BE2C (cell line): Measurements from ENCODE around the gene MELK. TPM values are rescaled to one million over a fixed set of nuclear protein-coding genes. Genes with fewer than 3 reads are reported as not detected.
A peak's percentile ranks its signal among the peaks of the same experiment; 100 is the strongest.
"Not testable (repeated sequence)": the region's sequence is repeated elsewhere in the genome, so short reads cannot be mapped to it uniquely, and the experiment has no call there.

ENCODE experiments used
- DNase-seq: peaks from one replicate; pipeline ENCODE4 v3.0.0-alpha.2; 2020
- H3K27me3 ChIP-seq: fragments of 250-450 bp; sonication (Bioruptor Pico); 2 replicates; pipeline ENCODE4 v1.5.1; 2020; ENCODE audit warnings: mild to moderate bottlenecking
- H3K36me3 ChIP-seq: fragments of 250-450 bp; sonication (Bioruptor Pico); 2 replicates; pipeline ENCODE4 v1.5.1; 2020; ENCODE audit warnings: mild to moderate bottlenecking
- H3K4me1 ChIP-seq: fragments of 250-450 bp; sonication (Bioruptor Pico); 2 replicates; pipeline ENCODE4 v1.5.1; 2020
- H3K4me3 ChIP-seq: 2 replicates; pipeline ENCODE4 v1.5.1; 2011; ENCODE audit warnings: low read depth, low read length
- H3K9me3 ChIP-seq: fragments of 250-450 bp; sonication (Bioruptor Pico); 2 replicates; pipeline ENCODE4 v1.5.1; 2020
- CTCF ChIP-seq: IDR thresholded peaks from 2 replicates; pipeline ENCODE4 v1.5.1; 2012; ENCODE audit warnings: mild to moderate bottlenecking, low read depth, low read length
- polyA plus RNA-seq: library from polyadenylated mRNA; unstranded; fragments of >200 nt; gene quantifications from one replicate; pipeline ENCODE4 v1.2.1, GENCODE V29; 2012; ENCODE audit warnings: low read depth, missing spikeins; ENCODE audit not compliant: insufficient read length, insufficient read depth

Gene MELK
- 3.2 TPM for polyA plus RNA-seq

- peak within 1 kb of the TSS; percentile 100 for H3K4me3 ChIP-seq
- H3K4me1 ChIP-seq = no peaks in the 10 kb centered on the region
- H3K36me3 ChIP-seq = no peaks in the 10 kb centered on the region
- no peaks in the 10 kb centered on the region for H3K9me3 ChIP-seq
- H3K27me3 ChIP-seq = no peaks in the 10 kb centered on the region
- peak; percentile 93 for DNase-seq
- no peak for TF ChIP-seq CTCF
These were observed at the start of gene MELK for GRCh38 chr9:36572515-36573418. TSS of gene MELK (plus strand) at chr9:36572895. CDS start at chr9:36581682, 8,787 bp downstream.

- Histone ChIP-seq H3K4me3 (no peak overlapping the region), H3K27me3 (no peaks in the 10 kb centered on the region), H3K9me3 (no peaks in the 10 kb centered on the region), H3K36me3 (no peaks in the 10 kb centered on the region), H3K4me1 (no peaks in the 10 kb centered on the region)
- no peak for DNase-seq
- TF ChIP-seq CTCF = no peak
These were observed 42.5 kb upstream of the MELK start for GRCh38 chr9:36530224-36530623.

GRCh38 chr9:36532353-36532752 lies 40.3 kb upstream of the MELK start:
- Histone ChIP-seq H3K27me3 (no peaks in the 10 kb centered on the region), H3K36me3 (no peaks in the 10 kb centered on the region), H3K9me3 (no peaks in the 10 kb centered on the region), H3K4me1 (no peaks in the 10 kb centered on the region), H3K4me3 (no peak overlapping the region)
- TF ChIP-seq CTCF = no peak
- no peak for DNase-seq

- not testable (repeated sequence) for H3K4me1 ChIP-seq, H3K36me3 ChIP-seq, H3K4me3 ChIP-seq, DNase-seq, H3K27me3 ChIP-seq, H3K9me3 ChIP-seq
These were observed 39.0 kb upstream of the MELK start for GRCh38 chr9:36533726-36534125.

- H3K9me3 ChIP-seq = no peaks in the 10 kb centered on the region
- H3K4me1 ChIP-seq = no peaks in the 10 kb centered on the region
- DNase-seq = no peak
- H3K27me3 ChIP-seq = no peaks in the 10 kb centered on the region
- no peak overlapping the region for H3K4me3 ChIP-seq
- TF ChIP-seq CTCF = no peak
- H3K36me3 ChIP-seq = no peaks in the 10 kb centered on the region
These were observed 37.6 kb upstream of the MELK start for GRCh38 chr9:36535107-36535506.

- H3K27me3 ChIP-seq = no peaks in the 10 kb centered on the region
- no peak for TF ChIP-seq CTCF
- H3K9me3 ChIP-seq = no peaks in the 10 kb centered on the region
- no peaks in the 10 kb centered on the region for H3K4me1 ChIP-seq
- no peak for DNase-seq
- no peak overlapping the region for H3K4me3 ChIP-seq
- no peaks in the 10 kb centered on the region for H3K36me3 ChIP-seq
These were observed 34.8 kb upstream of the MELK start for GRCh38 chr9:36537861-36538260.
